NK-92 (cell line): ENCODE data around the gene LASP1NB.
"Not testable (repeated sequence)": the region's sequence is repeated elsewhere in the genome, so short reads cannot be mapped to it uniquely, and the experiment has no call there.

Experiments
- DNase-seq: peaks from one replicate; lab custom pipeline; 2025; ENCODE audit not compliant: unreplicated experiment; lab: John Stamatoyannopoulos, UW

The LASP1NB gene

GRCh38 chr17:38896346-38896954 is 29.0 kb upstream of the LASP1NB start:
- no peak for DNase-seq

- no peak for DNase-seq
Observed at GRCh38 chr17:38897176-38897575, 28.2 kb upstream of the LASP1NB start.

GRCh38 chr17:38897671-38898290 is 27.6 kb upstream of the LASP1NB start:
- DNase-seq: no peak

- no peak for DNase-seq
Observed at GRCh38 chr17:38898291-38898679, 27.1 kb upstream of the LASP1NB start.

- no peak for DNase-seq
Observed at GRCh38 chr17:38898812-38899348, 26.5 kb upstream of the LASP1NB start.

- DNase-seq: no peak
Observed at GRCh38 chr17:38899421-38899820, 26.0 kb upstream of the LASP1NB start.

GRCh38 chr17:38900978-38901656 is 24.3 kb upstream of the LASP1NB start:
- DNase-seq: no peak

GRCh38 chr17:38903404-38903803 is 22.0 kb upstream of the LASP1NB start:
- DNase-seq: no peak

- DNase-seq: no peak
Observed at GRCh38 chr17:38904892-38905291, 20.5 kb upstream of the LASP1NB start.

- DNase-seq: no peak
Observed at GRCh38 chr17:38905375-38905774, 20.0 kb upstream of the LASP1NB start.

GRCh38 chr17:38906460-38907228 is 18.8 kb upstream of the LASP1NB start:
- no peak for DNase-seq

- DNase-seq: no peak
Observed at GRCh38 chr17:38907930-38908675, 17.3 kb upstream of the LASP1NB start.

GRCh38 chr17:38908676-38909181 is 16.7 kb upstream of the LASP1NB start:
- no peak for DNase-seq

- DNase-seq: no peak
Observed at GRCh38 chr17:38910325-38910724, 15.1 kb upstream of the LASP1NB start.

GRCh38 chr17:38911081-38911730 is 14.2 kb upstream of the LASP1NB start:
- DNase-seq: no peak

GRCh38 chr17:38911731-38912081 is 13.7 kb upstream of the LASP1NB start:
- DNase-seq: not testable (repeated sequence)

GRCh38 chr17:38912221-38912813 is 13.1 kb upstream of the LASP1NB start:
- DNase-seq: no peak

- no peak for DNase-seq
Observed at GRCh38 chr17:38914741-38915638, 10.4 kb upstream of the LASP1NB start.

GRCh38 chr17:38915639-38915995 is 9.8 kb upstream of the LASP1NB start:
- DNase-seq: no peak
